H1 (cell line): Measurements from ENCODE around the gene DNAJA3. TPM values are rescaled to one million over a fixed set of nuclear protein-coding genes. Genes with fewer than 3 reads are reported as not detected.

Experiments
- CTCF ChIA-PET: fragments of 300-600 bp; sonication (Branson Sonifier 250); formaldehyde crosslinking; loops from one replicate; lab custom pipeline; 2021; ENCODE audit not compliant: partially characterized antibody; lab: Charles Lee
- POLR2A ChIA-PET: fragments of 300-600 bp; sonication (Branson Sonifier 250); formaldehyde crosslinking; loops from one replicate; lab custom pipeline; 2021; ENCODE audit warnings: inconsistent platforms; ENCODE audit not compliant: partially characterized antibody; lab: Charles Lee
- DNase-seq, 2 experiments: peaks; one replicate each; pipeline versions ENCODE4 v3.0.0 to v3.0.0-alpha.2; 2010 to 2022; ENCODE audit warnings: low spot score in 2 of 2, low read depth in 1 of 2, mixed read lengths in 1 of 2
- FAIRE-seq: peaks from 2 replicates; lab custom pipeline; 2011; peaks lifted over from hg19 to GRCh38; lab: Jason Lieb, UNC
- H2AFZ ChIP-seq: 2 replicates; pipeline ENCODE4 v1.8.1; 2012; ENCODE audit warnings: low read length, inconsistent platforms
- H2AK5ac ChIP-seq: 2 replicates; pipeline ENCODE4 v1.6.1; 2013; ENCODE audit warnings: low read depth, low read length
- H2BK120ac ChIP-seq: replicated peaks from 2 replicates; pipeline ENCODE3; 2013; ENCODE audit warnings: low read depth, low read length, inconsistent platforms
- H2BK12ac ChIP-seq: 2 replicates; pipeline ENCODE4 v1.6.1; 2013; ENCODE audit warnings: low read depth, low read length
- H2BK15ac ChIP-seq: 2 replicates; pipeline ENCODE4 v1.6.1; 2013; ENCODE audit warnings: low read length
- H2BK20ac ChIP-seq: 2 replicates; pipeline ENCODE4 v1.6.1; 2013; ENCODE audit warnings: low read length
- H2BK5ac ChIP-seq: 2 replicates; pipeline ENCODE4 v1.6.1; 2013; ENCODE audit warnings: low read depth, low read length
- H3K14ac ChIP-seq: 2 replicates; pipeline ENCODE4 v1.6.1; 2013; ENCODE audit warnings: inconsistent platforms; ENCODE audit not compliant: insufficient read length
- H3K18ac ChIP-seq: 2 replicates; pipeline ENCODE4 v1.6.1; 2013; ENCODE audit warnings: low read length; ENCODE audit errors: extremely low read depth
- H3K23ac ChIP-seq: 2 replicates; pipeline ENCODE4 v1.6.1; 2013; ENCODE audit warnings: inconsistent platforms; ENCODE audit not compliant: insufficient read length
- H3K23me2 ChIP-seq: 2 replicates; pipeline ENCODE4 v1.6.1; 2013; ENCODE audit warnings: low read depth, low read length
- H3K27ac ChIP-seq: 2 replicates; pipeline ENCODE4 v1.6.1; 2011; ENCODE audit warnings: low read depth, low read length, inconsistent platforms
- H3K27me3 ChIP-seq, 4 experiments: replicated peaks in 1 of 4; 1 replicate in 1 of 4; 2 replicates in 3 of 4; pipeline versions ENCODE4 v1.6.1 to v1.8.1; 2011 to 2013; ENCODE audit warnings: low read length in 3 of 4, mild to moderate bottlenecking in 3 of 4, inconsistent platforms in 2 of 4, mixed read lengths in 2 of 4, moderate library complexity in 1 of 4; ENCODE audit not compliant: control insufficient read depth in 3 of 4, insufficient read depth in 3 of 4; ENCODE audit errors: extremely low read depth in 1 of 4
- H3K36me3 ChIP-seq, 4 experiments: 2 replicates each; pipeline versions ENCODE4 v1.6.1 to v1.8.1; 2011 to 2013; ENCODE audit warnings: mild to moderate bottlenecking in 4 of 4, low read length in 3 of 4, moderate library complexity in 2 of 4, control low read depth in 1 of 4, inconsistent platforms in 1 of 4; ENCODE audit not compliant: insufficient read depth in 4 of 4, control insufficient read depth in 2 of 4
- H3K4ac ChIP-seq: replicated peaks from 2 replicates; pipeline ENCODE3; 2013; ENCODE audit warnings: low read length, low read depth, mixed read lengths, inconsistent platforms; ENCODE audit not compliant: insufficient read length
- H3K4me1 ChIP-seq, 4 experiments: replicated peaks in 1 of 4; 1 replicate in 1 of 4; 2 replicates in 3 of 4; pipeline versions ENCODE4 v1.6.1 to v1.8.1; 2011 to 2013; ENCODE audit warnings: low read length in 3 of 4, inconsistent platforms in 2 of 4, mixed read lengths in 1 of 4; ENCODE audit not compliant: insufficient read depth in 4 of 4, control insufficient read depth in 3 of 4
- H3K4me2 ChIP-seq, 2 experiments: 2 replicates each; pipeline versions ENCODE4 v1.6.1 to v1.8.1; 2011 to 2013; ENCODE audit warnings: low read depth in 2 of 2, low read length in 2 of 2, control low read depth in 1 of 2, inconsistent platforms in 1 of 2, mild to moderate bottlenecking in 1 of 2; ENCODE audit not compliant: insufficient read depth in 1 of 2
- H3K4me3 ChIP-seq, 4 experiments: fragments of 200-600, 300-600 bp in 1 of 4; sonication (generic), shearing (Covaris generic), sonication (Bioruptor Twin) in 1 of 4; 2 replicates each; pipeline versions ENCODE4 v1.5.1 to v1.8.1; 2011 to 2016; ENCODE audit warnings: low read length in 4 of 4, low read depth in 3 of 4, control low read depth in 2 of 4, inconsistent platforms in 2 of 4, mild to moderate bottlenecking in 2 of 4, mixed read lengths in 1 of 4, moderate library complexity in 1 of 4; ENCODE audit not compliant: insufficient read depth in 2 of 4; ENCODE audit errors: extremely low read depth in 1 of 4
- H3K56ac ChIP-seq: replicated peaks from 2 replicates; pipeline ENCODE3; 2013; ENCODE audit warnings: low read depth, mild to moderate bottlenecking, mixed read lengths, low read length, inconsistent platforms; ENCODE audit not compliant: insufficient read length
- H3K79me1 ChIP-seq: 2 replicates; pipeline ENCODE4 v1.6.1; 2013; ENCODE audit warnings: low read depth, low read length, control low read depth
- H3K79me2 ChIP-seq, 2 experiments: 2 replicates each; pipeline versions ENCODE4 v1.6.1 to v1.8.1; 2012 to 2013; ENCODE audit warnings: low read length in 2 of 2, mild to moderate bottlenecking in 2 of 2, inconsistent platforms in 1 of 2; ENCODE audit not compliant: insufficient read depth in 2 of 2, control insufficient read depth in 1 of 2
- H3K9ac ChIP-seq, 4 experiments: replicated peaks in 1 of 4; 1 replicate in 1 of 4; 2 replicates in 3 of 4; pipeline versions ENCODE4 v1.6.1 to v1.8.1; 2011 to 2013; ENCODE audit warnings: low read depth in 3 of 4, low read length in 3 of 4, control low read depth in 2 of 4, mild to moderate bottlenecking in 2 of 4, moderate library complexity in 2 of 4, inconsistent platforms in 1 of 4; ENCODE audit errors: extremely low read depth in 1 of 4
- H3K9me3 ChIP-seq, 2 experiments: 2 replicates each; pipeline versions ENCODE4 v1.6.1 to v1.8.1; 2012 to 2013; ENCODE audit warnings: mild to moderate bottlenecking in 2 of 2, moderate library complexity in 2 of 2, control low read depth in 1 of 2, inconsistent platforms in 1 of 2, low read depth in 1 of 2, low read length in 1 of 2, mixed read lengths in 1 of 2; ENCODE audit not compliant: insufficient read depth in 2 of 2
- H4K20me1 ChIP-seq, 2 experiments: replicated peaks in 1 of 2; 2 replicates each; pipeline versions ENCODE3 to v1.8.1; 2011 to 2013; ENCODE audit warnings: inconsistent platforms in 2 of 2, low read length in 2 of 2, mild to moderate bottlenecking in 1 of 2; ENCODE audit not compliant: insufficient read depth in 2 of 2, control insufficient read depth in 1 of 2
- H4K5ac ChIP-seq: 2 replicates; pipeline ENCODE4 v1.6.1; 2013; ENCODE audit warnings: low read length, low read depth, mixed read lengths, inconsistent platforms; ENCODE audit not compliant: insufficient read length
- H4K8ac ChIP-seq: 2 replicates; pipeline ENCODE4 v1.8.0; 2013; ENCODE audit warnings: mild to moderate bottlenecking, moderate library complexity, low read length, inconsistent platforms; ENCODE audit not compliant: insufficient read depth; ENCODE audit errors: extremely low read depth
- H4K91ac ChIP-seq: replicated peaks from 2 replicates; pipeline ENCODE3; 2013; ENCODE audit warnings: low read length, mixed read lengths, inconsistent platforms; ENCODE audit not compliant: insufficient read length
- HDAC6 ChIP-seq: IDR thresholded peaks from one replicate; pipeline ENCODE4 v1.7.1; 2012; ENCODE audit warnings: low read depth, mild to moderate bottlenecking, inconsistent platforms, low read length, moderate library complexity
- WGBS, 2 experiments: shearing (Covaris generic) in 1 of 2; methylation state at CpG; one replicate each; pipeline versions ENCODE4 v1.1.6 to v1.1.7; 2013 to 2015; ENCODE audit warnings: low lambda C conversion rate in 2 of 2, mixed read lengths in 2 of 2, inconsistent platforms in 1 of 2, low coverage in 1 of 2, missing lambda C conversion rate in 1 of 2; ENCODE audit not compliant: insufficient replicate concordance in 2 of 2, insufficient coverage in 1 of 2, insufficient read length in 1 of 2; ENCODE audit errors: extremely low coverage in 1 of 2, missing lambda C conversion rate in 1 of 2; 5-methylcytosine and 5-hydroxymethylcytosine counted together
- polyA plus RNA-seq, 7 experiments: library from polyadenylated mRNA; depleted of rRNA in 3 of 7; stranded (reverse) in 5 of 7; unstranded in 2 of 7; fragments of >200 nt in 5 of 7; fragments of 200-250 nt in 2 of 7; gene quantifications; 1 replicate in 5 of 7; 2 replicates in 1 of 7; 4 replicates in 1 of 7; pipeline versions ENCODE4 v1.2.1 to v1.2.3, GENCODE V29; 2011 to 2013; ENCODE audit warnings: missing spikeins in 2 of 7, mixed read lengths in 2 of 7
- total RNA-seq: library from RNA; stranded (reverse); fragmentation: NEBNext Ultra II Directional; extraction: Animal tissue kit (Norgen Biotek cat#: 25700); gene quantifications from 2 replicates; pipeline ENCODE4 v1.2.1, GENCODE V29; 2021

DNAJA3 gene
- total and polyA plus RNA-seq, 2 of the 8 experiments (the other 6 are each of a cell fraction or from before 2014, with no cell fraction given) = 37.3 to 59.1 TPM

DNA sequence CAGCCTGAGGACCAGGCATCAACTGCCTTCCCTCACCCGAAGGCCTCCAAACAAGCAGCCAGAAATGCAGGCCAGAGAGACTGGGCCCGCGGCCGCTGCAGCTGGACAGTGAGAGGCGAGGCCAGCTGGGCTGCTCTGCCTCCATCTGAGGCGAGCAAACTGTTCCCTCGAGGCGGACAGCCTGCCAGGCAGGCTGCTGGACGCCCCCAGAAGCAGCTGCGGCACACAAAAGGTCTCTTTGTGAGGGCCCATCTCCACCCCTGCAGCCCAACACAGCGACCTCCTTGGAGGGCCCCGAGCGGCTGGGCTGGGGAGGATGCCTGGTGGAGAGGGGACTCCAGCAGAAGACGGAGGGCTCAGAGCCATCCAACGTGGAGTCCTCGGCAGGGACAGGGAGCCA, 14.0 kb upstream of the DNAJA3 start:
- 0 out of 2 replicates have a peak, but pooled peaks cover 3% of the 10 kb centered on the region for H3K79me1 ChIP-seq
- H2BK20ac ChIP-seq = no peak overlapping the region
- H3K4me3 ChIP-seq = no peak overlapping the region
- no peak overlapping the region for H3K23ac ChIP-seq
- H2BK12ac ChIP-seq = no peak overlapping the region
- peaks cover 2 to 8% (median 4%) of the 10 kb centered on the region in 4 experiments; a peak in 6 of 7 replicates for H3K4me1 ChIP-seq
- no peak overlapping the region for H2BK15ac ChIP-seq
- H4K20me1 ChIP-seq = peaks cover 0 to 12% of the 10 kb centered on the region in 2 experiments
- H3K9me3 ChIP-seq = no peaks in the 10 kb centered on the region
- H2BK120ac ChIP-seq = no peak overlapping the region
- H2AFZ ChIP-seq = no peak overlapping the region
- no peak overlapping the region for H2BK5ac ChIP-seq
- no peak overlapping the region for H2AK5ac ChIP-seq
- H3K36me3 ChIP-seq = no peaks in the 10 kb centered on the region; a peak in 1 of 8 replicates
- H3K4ac ChIP-seq = no peak overlapping the region
- H3K9ac ChIP-seq = no peak overlapping the region
- H3K18ac ChIP-seq = no peak overlapping the region
- no peak overlapping the region for H4K8ac ChIP-seq
- TF ChIP-seq HDAC6 = no peak
- no peak overlapping the region for H4K91ac ChIP-seq
- H3K27me3 ChIP-seq = no peaks in the 10 kb centered on the region
- no peak overlapping the region for H3K4me2 ChIP-seq
- WGBS, 2 experiments = 82% methylated on average over 15 of the region's 16 CpGs; no CpG with 5 or more reads in 1 of the 2 experiments
- H3K14ac ChIP-seq = no peak overlapping the region
- no peak overlapping the region for H4K5ac ChIP-seq
- FAIRE-seq (no peak), DNase-seq (no peak)
- CTCF ChIA-PET = interaction anchor here (0.8 to 17.2 kb wide), 7 partner anchors 8 to 157 kb away, joined by 3 to 659 read pairs (median 4); no protein-coding TSS in a partner anchor
- no peak overlapping the region for H3K56ac ChIP-seq
- H3K23me2 ChIP-seq = peaks cover 6% of the 10 kb centered on the region; the same call in 1 of the 2 replicates
- POLR2A ChIA-PET = interaction anchor here (1.1 kb wide), 1 partner anchor 12 kb away, joined by 3 read pairs; no protein-coding TSS in a partner anchor
- no peak overlapping the region for H3K27ac ChIP-seq
- H3K79me2 ChIP-seq = no peaks in the 10 kb centered on the region
